HepG2 (cell line): ENCODE results near the gene SEM1. TPM values are rescaled to one million over a fixed set of nuclear protein-coding genes. Genes with fewer than 3 reads are reported as not detected.

Source experiments
- ATAC-seq: fragments of 200-7000 bp; cut with Tn5 transposase; 3 replicates; pipeline ENCODE4 v1.9.1; 2020; ENCODE audit warnings: mild to moderate bottlenecking, moderate library complexity
- BruUV-seq: library from RNA; stranded (reverse); fragments of 400-500 nt; replicated peaks from 2 replicates; lab custom pipeline; 2021; lab: Mats Ljungman, UMichigan
- CTCF ChIA-PET: fragments of 300-600 bp; formaldehyde crosslinking; extraction: SDS; loops from one replicate; lab custom pipeline; 2021; ENCODE audit warnings: low total read pairs, inconsistent platforms, low intra/inter-chr PET ratio; lab: Yijun Ruan, JAX
- POLR2A ChIA-PET: fragments of 350-600 bp; sonication (Branson Sonifier 250); formaldehyde crosslinking; loops from one replicate; lab custom pipeline; 2020; ENCODE audit warnings: antibody characterized with exemption, inconsistent platforms; lab: Yijun Ruan, JAX
- DNase-seq: peaks from one replicate; pipeline ENCODE4 v3.0.0-alpha.2; 2015; ENCODE audit warnings: low spot score
- FAIRE-seq: peaks from 3 replicates; lab custom pipeline; 2011; peaks lifted over from hg19 to GRCh38; lab: Jason Lieb, UNC
- H2AFZ ChIP-seq: one replicate; pipeline ENCODE4 v1.6.1; 2011; ENCODE audit warnings: low read length, inconsistent platforms
- H3K27ac ChIP-seq: fragments of 300-600 bp; 3 replicates; pipeline ENCODE4 v1.8.0; 2011; ENCODE audit warnings: mixed run types, mild to moderate bottlenecking, mixed read lengths, low read length, inconsistent platforms; ENCODE audit not compliant: insufficient read depth; ENCODE audit errors: extremely low read length
- H3K27me3 ChIP-seq, 2 experiments: fragments of 200-600 bp in 1 of 2; 2 replicates in 1 of 2; 3 replicates in 1 of 2; pipeline versions ENCODE4 v1.6.0 to v1.8.0; 2011; ENCODE audit warnings: low read length in 2 of 2, mild to moderate bottlenecking in 2 of 2, moderate library complexity in 2 of 2, inconsistent platforms in 1 of 2; ENCODE audit not compliant: insufficient read depth in 2 of 2, control insufficient read depth in 1 of 2
- H3K36me3 ChIP-seq, 2 experiments: fragments of 200-600 bp in 1 of 2; replicated peaks in 1 of 2; 2 replicates in 1 of 2; 3 replicates in 1 of 2; pipeline versions ENCODE4 v1.5.1 to v1.8.0; 2011; ENCODE audit warnings: low read length in 2 of 2, inconsistent platforms in 1 of 2; ENCODE audit not compliant: insufficient read depth in 2 of 2, control insufficient read depth in 1 of 2
- H3K4me1 ChIP-seq: 2 replicates; pipeline ENCODE4 v1.5.1; 2012; ENCODE audit warnings: low read length, inconsistent platforms; ENCODE audit not compliant: insufficient read depth
- H3K4me2 ChIP-seq: 2 replicates; pipeline ENCODE4 v1.6.0; 2011; ENCODE audit warnings: low read depth, low read length, inconsistent platforms
- H3K4me3 ChIP-seq, 3 experiments: fragments of 200-600 bp in 1 of 3; sonication (generic), shearing (Covaris generic) in 1 of 3; replicated peaks in 1 of 3; 2 replicates each; pipeline ENCODE4 v1.5.1; 2011 to 2016; ENCODE audit warnings: low read length in 3 of 3, inconsistent platforms in 2 of 3, low read depth in 2 of 3, mild to moderate bottlenecking in 2 of 3, control low read depth in 1 of 3, mixed read lengths in 1 of 3; ENCODE audit not compliant: insufficient read depth in 1 of 3
- H3K79me2 ChIP-seq: one replicate; pipeline ENCODE4 v1.6.1; 2011; ENCODE audit warnings: low read length, inconsistent platforms; ENCODE audit not compliant: insufficient read depth
- H3K9ac ChIP-seq: 2 replicates; pipeline ENCODE4 v1.6.0; 2011; ENCODE audit warnings: mild to moderate bottlenecking, low read depth, low read length, inconsistent platforms; ENCODE audit not compliant: insufficient read depth
- H3K9me3 ChIP-seq: 2 replicates; pipeline ENCODE4 v1.5.1; 2012; ENCODE audit warnings: mild to moderate bottlenecking, low read length
- H4K20me1 ChIP-seq: 2 replicates; pipeline ENCODE4 v1.6.0; 2011; ENCODE audit warnings: inconsistent platforms, mild to moderate bottlenecking, low read length, moderate library complexity; ENCODE audit not compliant: insufficient read depth
- ARNT2 ChIP-seq: sonication (generic); formaldehyde crosslinking; IDR thresholded peaks from 2 replicates; pipeline ENCODE4 v1.8.0; 2022; ENCODE audit warnings: mild to moderate bottlenecking, low read depth, missing genetic modification reagents, moderate library complexity
- ASH2L ChIP-seq: fragments of 300-600, 200-600 bp; sonication (generic); IDR thresholded peaks from 2 replicates; pipeline ENCODE4 v1.7.0; 2017; ENCODE audit warnings: low read depth, mild to moderate bottlenecking, moderate library complexity, mixed read lengths, low read length; ENCODE audit not compliant: insufficient read length
- JUND ChIP-seq: sonication (generic); formaldehyde crosslinking; IDR thresholded peaks from 2 replicates; pipeline ENCODE4 v1.8.0; 2022; ENCODE audit warnings: mild to moderate bottlenecking, missing genetic modification reagents
- NKX3-1 ChIP-seq: sonication (generic); formaldehyde crosslinking; IDR thresholded peaks from 2 replicates; pipeline ENCODE4 v1.5.0; 2020; ENCODE audit warnings: missing genetic modification reagents
- RARA ChIP-seq: IDR thresholded peaks from 2 replicates; pipeline ENCODE4 v1.6.1; 2016; ENCODE audit warnings: missing genetic modification reagents, missing compliant biosample characterization
- ZNF205 ChIP-seq: IDR thresholded peaks from 2 replicates; pipeline ENCODE4 v1.6.1; 2018; ENCODE audit warnings: missing biosample characterization, missing genetic modification reagents
- ZNF280D ChIP-seq: sonication (generic); formaldehyde crosslinking; IDR thresholded peaks from 2 replicates; pipeline ENCODE4 v1.5.1; 2020; ENCODE audit warnings: mild to moderate bottlenecking, missing genetic modification reagents
- ZNF629 ChIP-seq: sonication (generic); formaldehyde crosslinking; conservative IDR thresholded peaks from 2 replicates; pipeline ENCODE4 v1.5.0; 2020; ENCODE audit warnings: missing genetic modification reagents
- ZNF775 ChIP-seq: sonication (generic); formaldehyde crosslinking; IDR thresholded peaks from 2 replicates; pipeline ENCODE4 v1.4.0; 2020; ENCODE audit warnings: missing genetic modification reagents, mild to moderate bottlenecking, moderate library complexity, borderline replicate concordance
- ZSCAN20 ChIP-seq: sonication (generic); formaldehyde crosslinking; IDR thresholded peaks from 2 replicates; pipeline ENCODE4 v1.4.0; 2020; ENCODE audit warnings: missing genetic modification reagents, mild to moderate bottlenecking, borderline replicate concordance
- WGBS: methylation state at CpG from one replicate; pipeline ENCODE4 v1.1.6; 2017; ENCODE audit warnings: low lambda C conversion rate; 5-methylcytosine and 5-hydroxymethylcytosine counted together
- in situ Hi-C: cut with HindIII; loops from 2 replicates; pipeline ENCODE4 v1.10.0; 2017; ENCODE audit warnings: low pct_unique_long_range_greater_than_20kb; ENCODE audit not compliant: extremely low pct_ligation_motif_present
- intact Hi-C: fragments of 100-400 bp; cut with micrococcal nuclease; formaldehyde crosslinking; loops from one replicate; pipeline ENCODE4 v1.10.0; 2022; ENCODE audit not compliant: unreplicated experiment
- polyA plus RNA-seq, 8 experiments: library from polyadenylated mRNA; depleted of rRNA in 3 of 8; stranded (reverse) in 7 of 8; unstranded in 1 of 8; fragments of >200 nt; fragmentation: Illumina TruSeq in 4 of 8; extraction: Trizol in 4 of 8; gene quantifications; 2 replicates each; pipeline versions ENCODE4 v1.2.1 to v1.2.3, GENCODE V29; 2011 to 2016; ENCODE audit warnings: low read depth in 4 of 8, missing spikeins in 1 of 8, mixed read lengths in 1 of 8; ENCODE audit not compliant: insufficient read depth in 1 of 8
- total RNA-seq, 5 experiments: library from RNA; depleted of rRNA; stranded (reverse); fragments of >200 nt; fragmentation: Illumina TruSeq; extraction: Trizol; gene quantifications; 2 replicates each; pipeline ENCODE4 v1.2.3, GENCODE V29; 2016; ENCODE audit warnings: low read depth in 1 of 5

Gene SEM1
- total and polyA plus RNA-seq, 2 of the 13 experiments (the other 11 are each of a cell fraction or from before 2014, with no cell fraction given), result 40.7 to 174 TPM

GRCh38 chr7:96713037-96713436 lies 3.4 kb upstream of the SEM1 start:
- peaks cover 9% of the 10 kb centered on the region; the same call in 1 of the 2 replicates for H4K20me1 ChIP-seq
- ChIA-PET POLR2A (no interaction called here), CTCF (no interaction called here)
- H3K4me2 ChIP-seq, result no peak overlapping the region
- no peak overlapping the region for H3K4me3 ChIP-seq
- in situ Hi-C loops, result no loop called here
- intact Hi-C loops, result no loop called here
- H3K36me3 ChIP-seq, result no peaks in the 10 kb centered on the region
- peaks cover 15% of the 10 kb centered on the region for H3K9me3 ChIP-seq
- no peak overlapping the region for H3K27ac ChIP-seq
- 0 out of 2 replicates have a peak, but pooled peaks have one; percentile 42 for TF ChIP-seq ZNF280D (CRISPR knock-in tag)
- TF ChIP-seq ZNF775 (CRISPR knock-in tag), result no peak
- no TSS peak for BruUV-seq
- DNase-seq, result no peak
- peaks cover 14% of the 10 kb centered on the region for H3K4me1 ChIP-seq
- no peak overlapping the region for H3K9ac ChIP-seq
- peaks cover 15% of the 10 kb centered on the region for H3K79me2 ChIP-seq
- ATAC-seq, result no peak
- FAIRE-seq, result no peak
- no peak overlapping the region for H2AFZ ChIP-seq
- 20% methylated on average over 1 of the region's 3 CpGs for WGBS
- H3K27me3 ChIP-seq, result no peaks in the 10 kb centered on the region; a peak in 1 of 5 replicates

GRCh38 chr7:96710544-96710943 lies 898 bp upstream of the SEM1 start:
- ATAC-seq (no peak), FAIRE-seq (no peak), DNase-seq (no peak)
- intact Hi-C loops (no loop called here), in situ Hi-C loops (no loop called here)
- Histone ChIP-seq H3K9ac (peak overlapping the region; percentile 85; the same call in 1 of the 2 replicates), H2AFZ (peak overlapping the region; percentile 100), H3K79me2 (peaks cover 36% of the 10 kb centered on the region), H3K4me1 (peaks cover 29% of the 10 kb centered on the region), H3K4me2 (peak overlapping the region; percentile 97), H3K4me3 (peak overlapping the region in 1 of 3 experiments; percentile 90; a peak in 1 of 6 replicates), H3K36me3 (no peaks in the 10 kb centered on the region; a peak in 1 of 5 replicates), H4K20me1 (peaks cover 11% of the 10 kb centered on the region), H3K27me3 (no peaks in the 10 kb centered on the region; a peak in 1 of 5 replicates), H3K9me3 (peaks cover 15% of the 10 kb centered on the region), H3K27ac (no peak overlapping the region)
- ChIA-PET POLR2A (no interaction called here), CTCF (no interaction called here)
- no peak for TF ChIP-seq JUND (CRISPR knock-in tag)
- no peak for TF ChIP-seq RARA
- TF ChIP-seq ZNF205 (CRISPR knock-in tag), result no peak
- TF ChIP-seq NKX3-1 (CRISPR knock-in tag), result no peak
- TF ChIP-seq ARNT2 (CRISPR knock-in tag), result no peak
- TF ChIP-seq ZSCAN20 (CRISPR knock-in tag), result no peak
- no peak for TF ChIP-seq ZNF629 (CRISPR knock-in tag)
- TF ChIP-seq ASH2L, result no peak
- no TSS peak for BruUV-seq
- 88% methylated on average over 2 of the region's 2 CpGs for WGBS
